Stimulated activated CD8-positive, alpha-beta memory T cell treated with anti-CD3 and anti-CD28 coated beads, Interleukin-4, amount 100 ng/mL, for 1 hour (primary cell): Measurements from ENCODE around the gene ELP6.
"Not testable (repeated sequence)": the region's sequence is repeated elsewhere in the genome, so short reads cannot be mapped to it uniquely, and the experiment has no call there.

Experiments
- DNase-seq, 2 donors: peaks; one replicate each; pipeline ENCODE4 v3.0.0-alpha.2; 2020; ENCODE audit warnings: low read depth in 2 of 2, low spot score in 1 of 2

ELP6 gene

GRCh38 chr3:47512416-47513124, 942 bp downstream of the ELP6 start:
- peak in 1 of 2 donors; percentile 1 for DNase-seq

GRCh38 chr3:47505267-47505666, 8.2 kb downstream of the ELP6 start:
- DNase-seq, result not testable (repeated sequence)

GRCh38 chr3:47504113-47504512, 9.4 kb downstream of the ELP6 start:
- no peak for DNase-seq

GRCh38 chr3:47503033-47503432, 10.5 kb downstream of the ELP6 start:
- DNase-seq, result no peak

- DNase-seq, result no peak
Observed at GRCh38 chr3:47496892-47497291, 16.6 kb downstream of the ELP6 start.

- DNase-seq, result no peak
Observed at GRCh38 chr3:47495886-47496285, 17.6 kb downstream of the ELP6 start.

GRCh38 chr3:47495111-47495510, 18.4 kb downstream of the ELP6 start:
- no peak for DNase-seq

- no peak for DNase-seq
Observed at GRCh38 chr3:47491777-47492176, 21.7 kb downstream of the ELP6 start.

- DNase-seq, result no peak
Observed at GRCh38 chr3:47491186-47491585, 22.3 kb downstream of the ELP6 start.

GRCh38 chr3:47487265-47487664, 26.2 kb downstream of the ELP6 start:
- DNase-seq, result no peak

GRCh38 chr3:47485812-47486211, 27.7 kb downstream of the ELP6 start:
- no peak for DNase-seq

- no peak for DNase-seq
Observed at GRCh38 chr3:47482366-47482765, 31.1 kb downstream of the ELP6 start.

GRCh38 chr3:47481763-47482162, 31.7 kb downstream of the ELP6 start:
- DNase-seq, result not testable (repeated sequence)

GRCh38 chr3:47480267-47480666, 33.2 kb downstream of the ELP6 start:
- not testable (repeated sequence) for DNase-seq

- no peak for DNase-seq
Observed at GRCh38 chr3:47479826-47480160, 33.7 kb downstream of the ELP6 start.

- DNase-seq, result no peak
Observed at GRCh38 chr3:47478022-47478421, 35.5 kb downstream of the ELP6 start.

GRCh38 chr3:47476644-47477199, 36.8 kb downstream of the ELP6 start:
- DNase-seq, result no peak

- DNase-seq, result no peak
Observed at GRCh38 chr3:47476330-47476626, 37.2 kb downstream of the ELP6 start.

- DNase-seq, result peak; percentile 95 to 97
Observed at GRCh38 chr3:47475570-47476329, 37.8 kb downstream of the ELP6 start, which contains the start of gene SCAP. SCAP (minus strand) TSS chr3:47475941; CDS start chr3:47442993, 32,948 bp downstream.

- DNase-seq, result peak in 1 of 2 donors; percentile 10
Observed at GRCh38 chr3:47475029-47475569, 38.4 kb downstream of the ELP6 start.

GRCh38 chr3:47473391-47473790, 40.1 kb downstream of the ELP6 start:
- no peak for DNase-seq

- DNase-seq, result no peak
Observed at GRCh38 chr3:47469616-47470015, 43.9 kb downstream of the ELP6 start.
